ENCODE results near the gene LYSET.
"Not testable (repeated sequence)": the region's sequence is repeated elsewhere in the genome, so short reads cannot be mapped to it uniquely, and the experiment has no call there.

Gene LYSET

DNA sequence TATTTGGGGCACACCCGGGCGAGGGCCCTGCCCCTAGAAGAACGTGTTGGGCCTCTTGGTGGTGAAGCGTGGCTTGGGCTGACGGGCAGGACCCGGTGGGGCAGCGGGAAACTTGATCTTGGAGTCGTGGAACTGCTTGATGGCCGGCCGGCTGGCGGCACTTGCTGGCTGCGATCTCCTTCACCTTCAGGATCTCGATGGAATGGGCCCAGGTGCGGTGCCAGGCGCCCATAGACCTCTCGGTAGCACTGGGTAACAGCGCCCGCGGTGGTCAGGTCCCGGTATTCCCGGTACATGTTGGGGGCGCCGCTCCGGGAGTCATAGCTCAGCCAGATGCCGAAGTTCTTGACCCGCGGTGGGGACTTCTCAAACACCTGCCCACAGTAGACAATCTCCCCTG, 38.4 kb downstream of the LYSET start:
- DNase-seq (ENCODE audit: low read depth in 2 of 2): no peak

DNA sequence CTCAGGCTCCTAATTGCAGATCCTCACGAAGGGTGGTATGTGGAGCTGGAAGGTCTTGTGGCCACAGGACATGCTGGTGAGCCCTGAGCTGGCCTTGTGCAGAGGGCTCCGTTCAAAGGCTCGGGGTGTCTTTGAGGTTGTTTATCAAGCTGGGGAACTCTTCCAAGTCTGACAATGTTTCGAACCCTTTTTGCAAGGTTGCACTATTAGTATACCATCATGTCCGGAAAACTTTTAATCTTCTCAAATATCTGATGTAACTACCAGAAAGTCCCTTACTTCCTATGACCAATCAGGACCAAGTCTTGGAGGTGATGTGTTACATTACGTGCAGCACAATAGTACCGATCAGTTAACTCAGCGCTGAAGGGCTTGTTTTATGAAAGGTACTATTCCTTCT, 43.4 kb downstream of the LYSET start:
- no peak for DNase-seq (ENCODE audit: low read depth in 2 of 2)

DNA sequence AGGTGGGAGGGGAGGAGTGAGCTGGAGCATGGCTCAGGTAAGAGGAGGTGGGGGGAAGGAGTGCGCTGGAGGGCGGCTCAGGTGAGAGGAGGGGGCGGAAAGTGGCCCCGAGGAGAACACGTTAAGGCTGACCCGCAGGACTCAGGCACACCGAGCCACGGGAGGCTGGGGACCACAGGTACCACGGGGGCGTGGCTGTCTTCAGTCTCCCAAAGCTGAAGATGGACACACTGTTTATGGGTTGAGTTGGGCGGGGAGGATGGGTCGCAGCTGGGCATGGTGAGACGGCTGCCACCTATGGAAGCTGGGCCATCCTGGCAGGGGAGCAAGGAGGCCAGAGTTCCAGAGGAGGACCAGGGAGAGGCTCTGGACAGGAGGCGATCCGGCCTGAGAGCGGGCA, 45.4 kb downstream of the LYSET start:
- no peak for DNase-seq (ENCODE audit: low read depth in 2 of 2)

DNA sequence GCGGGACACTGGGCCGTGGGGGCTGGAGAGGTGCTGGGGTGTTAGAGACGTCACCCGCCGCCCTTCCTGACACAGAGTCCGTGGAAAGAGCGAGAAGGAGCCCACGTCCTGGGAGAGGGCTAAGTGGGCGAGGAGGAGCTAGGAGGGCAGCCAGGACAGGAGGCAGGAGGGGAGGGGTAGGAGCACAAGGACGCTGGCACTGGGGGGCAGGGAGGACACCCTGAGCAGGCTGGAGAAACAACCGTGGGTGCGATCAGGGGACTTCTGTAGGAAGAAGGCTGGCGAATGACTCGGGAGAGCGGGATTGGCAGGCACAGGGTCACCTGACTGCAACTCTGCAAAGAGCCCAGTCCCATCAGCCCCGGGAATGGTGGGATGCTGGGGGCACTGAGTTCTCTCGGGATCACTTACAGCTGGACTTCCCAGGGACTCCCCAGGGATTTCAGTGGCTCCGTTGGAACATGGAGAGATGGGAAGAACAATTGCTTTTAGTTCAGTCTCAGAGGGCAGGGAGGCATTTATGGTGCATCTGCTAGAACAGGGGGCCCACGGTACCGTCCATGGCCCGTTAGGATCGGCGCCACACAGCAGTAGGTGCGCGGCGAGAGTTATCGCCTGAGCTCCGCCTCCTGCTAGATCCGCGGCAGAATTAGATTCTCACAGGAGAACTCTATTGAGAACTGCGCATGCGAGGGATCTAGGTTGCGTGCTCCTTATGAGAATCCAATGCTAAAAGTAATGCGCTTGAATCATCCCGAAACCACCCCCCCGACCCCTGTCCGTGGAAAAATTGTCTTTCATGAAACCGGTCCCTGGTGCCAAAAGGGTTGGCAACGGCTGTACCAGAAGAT, 46.2 kb downstream of the LYSET start:
- DNase-seq (ENCODE audit: low read depth in 2 of 2): no peak

DNA sequence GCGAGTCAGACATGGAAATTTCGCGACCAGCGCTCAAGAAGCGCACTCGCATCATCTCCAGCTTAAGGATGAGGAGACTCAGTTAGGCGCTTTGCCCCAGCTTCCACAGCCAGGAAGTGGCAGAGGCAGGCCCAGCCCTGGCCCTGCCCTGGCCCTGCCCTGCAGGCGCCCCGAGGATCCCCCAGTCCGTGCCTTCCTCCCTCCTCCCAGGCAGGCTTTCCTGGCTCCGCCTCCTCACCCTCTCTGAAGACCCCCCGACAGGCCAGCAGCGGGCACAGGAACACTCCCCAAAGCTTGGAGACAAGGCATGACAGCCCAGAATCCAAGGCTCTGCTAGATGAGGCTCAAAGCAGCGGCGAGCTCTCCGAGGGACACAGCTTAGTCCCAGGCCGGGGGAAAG, 47.0 kb downstream of the LYSET start:
- no peak for DNase-seq (ENCODE audit: low read depth in 2 of 2)

DNA sequence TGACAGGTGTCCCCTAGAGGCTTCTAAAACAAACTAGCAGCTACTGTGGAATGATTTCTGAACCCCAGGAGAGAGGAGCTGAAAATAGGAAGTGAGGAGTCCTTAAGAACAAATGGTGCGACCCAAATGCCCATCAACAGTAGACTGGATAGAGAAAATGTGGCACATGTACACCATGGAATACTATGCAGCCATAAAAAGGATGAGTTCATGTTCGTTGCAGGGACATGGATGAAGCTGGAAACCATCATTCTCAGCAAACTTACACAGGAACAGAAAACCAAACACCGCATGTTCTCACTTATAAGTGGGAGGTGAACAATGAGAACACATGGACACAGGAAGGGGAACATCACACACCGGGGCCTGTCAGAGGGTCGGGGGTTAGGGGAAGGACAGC, 48.0 kb downstream of the LYSET start:
- DNase-seq (ENCODE audit: low read depth in 2 of 2): not testable (repeated sequence)

DNA sequence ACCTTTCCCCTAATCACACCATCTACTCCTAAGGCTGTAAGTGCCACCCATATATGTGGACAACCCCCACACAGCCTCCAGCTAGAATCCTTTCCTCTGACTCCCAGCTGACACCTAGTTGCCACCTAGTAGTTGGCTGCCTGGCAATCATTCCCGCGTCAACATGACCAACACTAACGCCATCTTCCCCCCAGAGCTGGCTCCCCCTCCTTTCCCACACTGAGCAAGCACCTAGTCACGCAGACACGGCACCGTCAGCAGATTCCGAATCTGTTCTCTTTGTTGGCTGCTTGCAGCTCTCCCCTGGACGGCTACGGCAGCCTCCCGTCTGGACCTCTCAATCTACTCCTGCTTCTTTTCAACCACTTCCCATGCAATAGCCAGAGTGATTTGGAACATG, 49.7 kb downstream of the LYSET start:
- no peak for DNase-seq (ENCODE audit: low read depth in 2 of 2)

Data from stimulated activated CD8-positive, alpha-beta memory T cell treated with anti-CD3 and anti-CD28 coated beads, Interleukin-7, amount 100 ng/mL, for 1 hour (primary cell).